ENCODE data around the gene FBN2. TPM values are rescaled to one million over a fixed set of nuclear protein-coding genes. Genes with fewer than 3 reads are reported as not detected.

The FBN2 gene
- total RNA-seq, 4 donors from 2014 or later: 0.40 to 3.3 (median 0.99) TPM

GRCh38 chr5:128245974-128246373 is 292.1 kb downstream of the FBN2 start:
- H3K27ac ChIP-seq: no peak overlapping the region
- no peaks in the 10 kb centered on the region for H3K36me3 ChIP-seq
- no peaks in the 10 kb centered on the region for H3K4me1 ChIP-seq
- H3K27me3 ChIP-seq: no peaks in the 10 kb centered on the region
- no peak overlapping the region for H3K4me3 ChIP-seq
- no peak for DNase-seq
- H3K9me3 ChIP-seq: no peaks in the 10 kb centered on the region
- TF ChIP-seq POLR2A (IDR thresholded peaks at IDR 0.05) (no peak), CTCF (IDR thresholded peaks at IDR 0.05) (no peak)

GRCh38 chr5:128243958-128244582 is 294.0 kb downstream of the FBN2 start:
- Histone ChIP-seq H3K4me3 (no peak overlapping the region), H3K9me3 (no peaks in the 10 kb centered on the region), H3K36me3 (no peaks in the 10 kb centered on the region), H3K27me3 (no peaks in the 10 kb centered on the region), H3K27ac (no peak overlapping the region), H3K4me1 (no peaks in the 10 kb centered on the region)
- no peak for TF ChIP-seq CTCF (IDR thresholded peaks at IDR 0.05)
- DNase-seq: no peak

GRCh38 chr5:128241051-128241695 is 296.9 kb downstream of the FBN2 start:
- DNase-seq: no peak
- H3K36me3 ChIP-seq: no peaks in the 10 kb centered on the region
- TF ChIP-seq CTCF (IDR thresholded peaks at IDR 0.05): no peak
- no peak for TF ChIP-seq POLR2A (IDR thresholded peaks at IDR 0.05)

DNA sequence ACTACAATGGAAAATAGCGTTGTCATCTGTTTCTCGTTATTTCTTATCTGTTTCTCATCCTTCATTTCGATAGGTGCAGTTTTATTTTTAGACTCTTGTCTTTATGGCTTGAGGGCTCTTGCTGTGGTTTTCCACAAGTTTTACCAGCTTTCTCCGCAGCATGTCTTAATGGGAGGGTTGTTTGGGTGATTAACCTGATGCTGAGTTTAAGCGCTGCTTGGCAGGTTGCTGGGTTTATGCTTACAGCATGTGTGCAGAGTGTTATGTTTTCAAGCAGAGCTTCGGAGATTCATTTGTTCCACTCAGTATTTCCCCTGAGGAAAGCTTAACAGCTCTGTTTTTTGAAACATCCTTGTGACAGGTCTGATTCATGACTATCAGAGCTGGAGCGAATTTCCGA is 300.5 kb downstream of the FBN2 start:
- TF ChIP-seq POLR2A (IDR thresholded peaks at IDR 0.05): no peak
- TF ChIP-seq CTCF (IDR thresholded peaks at IDR 0.05): no peak
- no peak overlapping the region for H3K27ac ChIP-seq
- no peaks in the 10 kb centered on the region for H3K9me3 ChIP-seq
- H3K4me3 ChIP-seq: no peak overlapping the region
- H3K4me1 ChIP-seq: no peaks in the 10 kb centered on the region
- no peak for DNase-seq
- no peaks in the 10 kb centered on the region for H3K36me3 ChIP-seq
- H3K27me3 ChIP-seq: no peaks in the 10 kb centered on the region

More at GRCh38 chr5:128241051-128241695, 296.9 kb downstream of the FBN2 start:
- Histone ChIP-seq H3K4me1 (no peaks in the 10 kb centered on the region), H3K9me3 (no peaks in the 10 kb centered on the region), H3K27me3 (no peaks in the 10 kb centered on the region), H3K27ac (no peak overlapping the region), H3K4me3 (no peak overlapping the region)

- Histone ChIP-seq H3K36me3 (no peaks in the 10 kb centered on the region), H3K27ac (no peak overlapping the region), H3K4me1 (no peaks in the 10 kb centered on the region), H3K9me3 (no peaks in the 10 kb centered on the region), H3K27me3 (no peaks in the 10 kb centered on the region), H3K4me3 (no peak overlapping the region)
- no peak for DNase-seq
- TF ChIP-seq CTCF (IDR thresholded peaks at IDR 0.05): no peak
- TF ChIP-seq POLR2A (IDR thresholded peaks at IDR 0.05): no peak
Observed at GRCh38 chr5:128237000-128237399, 301.0 kb downstream of the FBN2 start.

Measured in Peyer's patch (tissue), 4 donors.